Fibroblast of lung (primary cell): ENCODE results near the gene SPACA1.

ENCODE experiments used
- EZH2 ChIP-seq: IDR thresholded peaks from 2 replicates; pipeline ENCODE4 v1.5.1; 2012; ENCODE audit warnings: low read length, control low read depth, mild to moderate bottlenecking; ENCODE audit errors: missing control alignments
- TF ChIP-seq, protein P1 (sequence below), 2 donors: IDR thresholded peaks in 1 of 2; conservative IDR thresholded peaks in 1 of 2; 1 replicate in 1 of 2; 2 replicates in 1 of 2; pipeline ENCODE4 v1.5.1; 2011 to 2012; ENCODE audit warnings: low read length in 2 of 2, control low read depth in 1 of 2, inconsistent platforms in 1 of 2, low read depth in 1 of 2, mild to moderate bottlenecking in 1 of 2

DNA sequence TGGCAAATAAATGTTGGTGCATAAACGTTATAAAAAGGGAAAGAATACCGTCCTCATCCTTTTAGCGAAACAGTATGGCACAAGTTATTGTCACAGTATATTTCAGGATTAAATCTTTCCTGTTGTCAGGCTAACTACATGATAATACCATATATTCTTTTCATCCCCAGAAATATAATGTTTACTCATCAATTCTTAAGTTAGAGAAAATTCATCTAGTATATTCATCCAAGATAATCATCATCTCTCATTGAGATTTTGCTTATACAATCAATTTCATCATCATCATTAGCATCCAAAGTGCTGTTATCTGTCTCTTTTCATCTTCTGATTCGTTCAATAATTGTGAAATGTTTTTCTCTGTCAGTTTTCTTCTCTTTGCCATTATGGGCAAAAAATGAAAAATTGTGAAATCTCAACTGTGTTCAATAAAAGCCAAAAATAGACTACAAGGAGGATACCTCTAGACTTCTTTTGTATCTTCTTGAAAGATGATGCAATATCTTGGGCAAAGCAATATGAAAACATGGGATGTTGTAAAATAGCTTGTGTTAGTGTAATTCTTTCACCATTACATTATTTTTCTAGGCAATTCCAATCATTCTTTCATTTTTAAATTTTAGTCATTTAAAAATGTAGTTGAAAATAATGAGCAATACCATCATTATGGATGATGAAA, 2.6 kb downstream of the SPACA1 start:
- TF ChIP-seq, protein P1, sequence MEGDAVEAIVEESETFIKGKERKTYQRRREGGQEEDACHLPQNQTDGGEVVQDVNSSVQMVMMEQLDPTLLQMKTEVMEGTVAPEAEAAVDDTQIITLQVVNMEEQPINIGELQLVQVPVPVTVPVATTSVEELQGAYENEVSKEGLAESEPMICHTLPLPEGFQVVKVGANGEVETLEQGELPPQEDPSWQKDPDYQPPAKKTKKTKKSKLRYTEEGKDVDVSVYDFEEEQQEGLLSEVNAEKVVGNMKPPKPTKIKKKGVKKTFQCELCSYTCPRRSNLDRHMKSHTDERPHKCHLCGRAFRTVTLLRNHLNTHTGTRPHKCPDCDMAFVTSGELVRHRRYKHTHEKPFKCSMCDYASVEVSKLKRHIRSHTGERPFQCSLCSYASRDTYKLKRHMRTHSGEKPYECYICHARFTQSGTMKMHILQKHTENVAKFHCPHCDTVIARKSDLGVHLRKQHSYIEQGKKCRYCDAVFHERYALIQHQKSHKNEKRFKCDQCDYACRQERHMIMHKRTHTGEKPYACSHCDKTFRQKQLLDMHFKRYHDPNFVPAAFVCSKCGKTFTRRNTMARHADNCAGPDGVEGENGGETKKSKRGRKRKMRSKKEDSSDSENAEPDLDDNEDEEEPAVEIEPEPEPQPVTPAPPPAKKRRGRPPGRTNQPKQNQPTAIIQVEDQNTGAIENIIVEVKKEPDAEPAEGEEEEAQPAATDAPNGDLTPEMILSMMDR (conservative IDR thresholded peaks at IDR 0.05 in 1 of 2, IDR thresholded peaks at IDR 0.05 in 1 of 2; ENCODE audit: low read depth in 1 of 2, low read length in 2 of 2), result no peak
- no peak for TF ChIP-seq EZH2
